Activated B cell treated with CpG ODN at 0.5 μM for 24 hours (primary cell): ENCODE results near the gene SLC25A31. TPM values are rescaled to one million over a fixed set of nuclear protein-coding genes. Genes with fewer than 3 reads are reported as not detected.

Source experiments
- ATAC-seq: fragments of 200-7000 bp; cut with Tn5 transposase; one replicate; pipeline ENCODE4 v1.10.0; 2021; ENCODE audit warnings: low read depth, mild to moderate bottlenecking, moderate library complexity
- CTCF ChIA-PET: fragments of 350-600 bp; sonication (Branson Sonifier 250); formaldehyde crosslinking; loops from one replicate; lab custom pipeline; 2021; ENCODE audit warnings: antibody characterized with exemption; lab: Charles Lee
- POLR2A ChIA-PET: fragments of 350-600 bp; sonication (Branson Sonifier 250); formaldehyde crosslinking; loops from one replicate; lab custom pipeline; 2021; ENCODE audit warnings: antibody characterized with exemption; lab: Charles Lee
- DNase-seq: peaks from one replicate; pipeline ENCODE4 v3.0.0; 2022
- H3K27ac Mint-ChIP-seq: one replicate; pipeline ENCODE4 v1.8.0; 2020; ENCODE audit warnings: mixed read lengths
- H3K27me3 Mint-ChIP-seq: one replicate; pipeline ENCODE4 v1.8.0; 2021; ENCODE audit warnings: mixed read lengths
- H3K36me3 Mint-ChIP-seq: one replicate; pipeline ENCODE4 v1.8.0; 2021; ENCODE audit warnings: low read depth, mixed read lengths
- H3K4me1 Mint-ChIP-seq: one replicate; pipeline ENCODE4 v1.8.0; 2021; ENCODE audit warnings: mixed read lengths
- H3K4me3 Mint-ChIP-seq: one replicate; pipeline ENCODE4 v1.8.0; 2020; ENCODE audit warnings: mild to moderate bottlenecking, mixed read lengths
- H3K9me3 Mint-ChIP-seq: one replicate; pipeline ENCODE4 v1.8.0; 2020; ENCODE audit warnings: mixed read lengths
- intact Hi-C: fragments of 100-400 bp; cut with micrococcal nuclease; formaldehyde crosslinking; loops from one replicate; pipeline ENCODE4 v1.15.1; 2024
- total RNA-seq: library from RNA; stranded (reverse); gene quantifications from 2 replicates; pipeline ENCODE4 v1.2.3, GENCODE V29; 2022
- TF ChIP-seq, protein P1 (sequence below): fragments of 200-600 bp; IDR thresholded peaks from one replicate; pipeline ENCODE4 v1.8.0; 2022; ENCODE audit warnings: antibody characterized with exemption, mild to moderate bottlenecking

The SLC25A31 gene
- total RNA-seq, 1 donor from 2014 or later = not detected

DNA sequence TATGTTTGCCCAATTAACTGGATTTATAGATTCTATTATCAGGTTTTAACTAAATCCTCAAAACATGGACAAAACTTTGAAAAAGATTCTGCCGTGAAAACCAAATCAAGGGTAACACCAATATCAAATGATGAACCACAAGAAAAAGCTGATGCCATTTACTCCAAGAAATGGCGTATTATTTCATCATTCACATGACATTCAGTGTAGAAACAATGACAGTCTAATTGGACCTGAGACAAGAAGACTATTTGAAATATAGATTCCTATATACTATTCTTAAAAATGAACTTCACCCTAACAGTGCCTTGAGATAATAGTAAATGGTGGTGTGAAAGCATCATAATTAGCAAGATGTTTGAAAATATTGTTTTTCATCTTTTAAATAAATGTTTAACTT is 4.8 kb downstream of the SLC25A31 start:
- Mint-ChIP-seq H3K9me3 (no peaks in the 10 kb centered on the region), H3K36me3 (no peaks in the 10 kb centered on the region), H3K27me3 (no peaks in the 10 kb centered on the region), H3K27ac (no peak overlapping the region), H3K4me1 (no peaks in the 10 kb centered on the region), H3K4me3 (no peak overlapping the region)
- DNase-seq (no peak), ATAC-seq (no peak)
- TF ChIP-seq, protein P1, sequence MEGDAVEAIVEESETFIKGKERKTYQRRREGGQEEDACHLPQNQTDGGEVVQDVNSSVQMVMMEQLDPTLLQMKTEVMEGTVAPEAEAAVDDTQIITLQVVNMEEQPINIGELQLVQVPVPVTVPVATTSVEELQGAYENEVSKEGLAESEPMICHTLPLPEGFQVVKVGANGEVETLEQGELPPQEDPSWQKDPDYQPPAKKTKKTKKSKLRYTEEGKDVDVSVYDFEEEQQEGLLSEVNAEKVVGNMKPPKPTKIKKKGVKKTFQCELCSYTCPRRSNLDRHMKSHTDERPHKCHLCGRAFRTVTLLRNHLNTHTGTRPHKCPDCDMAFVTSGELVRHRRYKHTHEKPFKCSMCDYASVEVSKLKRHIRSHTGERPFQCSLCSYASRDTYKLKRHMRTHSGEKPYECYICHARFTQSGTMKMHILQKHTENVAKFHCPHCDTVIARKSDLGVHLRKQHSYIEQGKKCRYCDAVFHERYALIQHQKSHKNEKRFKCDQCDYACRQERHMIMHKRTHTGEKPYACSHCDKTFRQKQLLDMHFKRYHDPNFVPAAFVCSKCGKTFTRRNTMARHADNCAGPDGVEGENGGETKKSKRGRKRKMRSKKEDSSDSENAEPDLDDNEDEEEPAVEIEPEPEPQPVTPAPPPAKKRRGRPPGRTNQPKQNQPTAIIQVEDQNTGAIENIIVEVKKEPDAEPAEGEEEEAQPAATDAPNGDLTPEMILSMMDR = no peak
- ChIA-PET POLR2A (no interaction called here), CTCF (no interaction called here)
- intact Hi-C loops = no loop called here

GRCh38 chr4:127737295-127737694 is 7.1 kb downstream of the SLC25A31 start:
- ChIA-PET POLR2A (no interaction called here), CTCF (no interaction called here)
- intact Hi-C loops = no loop called here
- Mint-ChIP-seq H3K27ac (no peak overlapping the region), H3K36me3 (no peaks in the 10 kb centered on the region), H3K27me3 (no peaks in the 10 kb centered on the region), H3K9me3 (peaks cover 9% of the 10 kb centered on the region), H3K4me3 (no peak overlapping the region), H3K4me1 (no peaks in the 10 kb centered on the region)
- DNase-seq = no peak
- TF ChIP-seq, protein P1 = no peak
- ATAC-seq = no peak

GRCh38 chr4:127741247-127741646 is 11.0 kb downstream of the SLC25A31 start:
- POLR2A ChIA-PET = no interaction called here
- DNase-seq = no peak
- peaks cover 7% of the 10 kb centered on the region for H3K27me3 Mint-ChIP-seq
- ATAC-seq = no peak
- CTCF ChIA-PET = no interaction called here
- no peak overlapping the region for H3K4me3 Mint-ChIP-seq
- no peaks in the 10 kb centered on the region for H3K4me1 Mint-ChIP-seq
- H3K27ac Mint-ChIP-seq = no peak overlapping the region
- TF ChIP-seq, protein P1 = no peak
- peaks cover 15% of the 10 kb centered on the region for H3K9me3 Mint-ChIP-seq
- no peaks in the 10 kb centered on the region for H3K36me3 Mint-ChIP-seq
- intact Hi-C loops = no loop called here

GRCh38 chr4:127747883-127748282 is 17.7 kb downstream of the SLC25A31 start:
- peaks cover 15% of the 10 kb centered on the region for H3K27me3 Mint-ChIP-seq

DNA sequence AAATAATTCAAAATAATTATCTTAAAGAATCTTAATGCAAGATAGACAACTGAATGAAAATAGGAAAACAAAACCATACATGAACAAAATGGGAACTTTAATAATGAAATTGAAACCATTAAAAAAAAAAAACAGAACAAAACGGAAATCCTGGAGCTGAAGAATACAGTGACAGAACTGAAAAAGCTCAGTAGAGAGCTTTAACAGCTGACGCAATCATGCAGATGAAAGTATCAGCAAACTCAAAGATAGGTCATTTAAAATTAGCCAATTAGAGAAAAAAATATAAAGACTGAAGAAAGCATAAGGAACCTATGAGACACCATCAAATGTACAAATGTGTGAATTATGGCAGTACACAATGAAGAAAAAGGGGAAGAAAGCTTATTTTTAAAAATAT is 18.8 kb downstream of the SLC25A31 start:
- H3K4me1 Mint-ChIP-seq = no peaks in the 10 kb centered on the region
- H3K36me3 Mint-ChIP-seq = no peaks in the 10 kb centered on the region
- ChIA-PET POLR2A (no interaction called here), CTCF (no interaction called here)
- peaks cover 15% of the 10 kb centered on the region for H3K27me3 Mint-ChIP-seq
- no peak overlapping the region for H3K4me3 Mint-ChIP-seq
- no peak overlapping the region for H3K27ac Mint-ChIP-seq
- H3K9me3 Mint-ChIP-seq = peaks cover 8% of the 10 kb centered on the region
- intact Hi-C loops = no loop called here
- no peak for ATAC-seq
- TF ChIP-seq, protein P1 = no peak
- no peak for DNase-seq

More at GRCh38 chr4:127747883-127748282, 17.7 kb downstream of the SLC25A31 start:
- CTCF ChIA-PET = no interaction called here
- ATAC-seq (no peak), DNase-seq (no peak)
- Mint-ChIP-seq H3K27ac (no peak overlapping the region), H3K9me3 (peaks cover 8% of the 10 kb centered on the region), H3K4me1 (no peaks in the 10 kb centered on the region), H3K36me3 (no peaks in the 10 kb centered on the region), H3K4me3 (no peak overlapping the region)
- intact Hi-C loops = no loop called here
- TF ChIP-seq, protein P1 = no peak
- POLR2A ChIA-PET = no interaction called here
